Esophagus squamous epithelium (tissue), 4 donors: ENCODE data around the gene CA10.

Experiments
- POLR2A ChIP-seq, 4 donors: fragments of 450-650 bp; IDR thresholded peaks; one replicate each; pipeline ENCODE4 v1.6.1; 2017; ENCODE audit warnings: antibody characterized with exemption in 4 of 4, mild to moderate bottlenecking in 4 of 4, moderate library complexity in 3 of 4
- TF ChIP-seq, protein P1 (sequence below), 6 experiments: fragments of 450-650 bp in 4 of 6; fragments of 200-600 bp in 2 of 6; sonication (generic) in 2 of 6; IDR thresholded peaks; one replicate each; pipeline ENCODE4 v1.5.1; 2016 to 2019; ENCODE audit warnings: antibody characterized with exemption in 6 of 6, mild to moderate bottlenecking in 4 of 6, moderate library complexity in 4 of 6

DNA sequence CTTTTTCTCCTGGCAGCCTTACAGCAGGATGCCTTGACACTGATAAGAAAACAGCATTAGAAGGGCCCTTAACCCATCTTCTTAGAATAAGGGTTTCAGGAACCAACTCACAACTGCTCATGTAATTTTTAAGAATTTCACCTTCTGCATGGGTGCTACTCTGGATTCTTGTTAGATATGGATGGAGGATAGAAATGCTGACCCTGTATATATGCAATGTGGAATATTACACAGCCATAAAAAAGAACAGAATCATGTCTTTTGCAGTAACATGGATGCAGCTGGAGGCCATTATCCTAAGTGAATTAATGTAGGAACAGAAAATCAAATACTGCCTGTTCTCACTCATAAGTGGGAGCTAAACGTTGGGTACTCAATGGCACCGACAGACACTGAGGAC lies 423.5 kb downstream of the CA10 start:
- no peak for TF ChIP-seq POLR2A (IDR thresholded peaks at IDR 0.05)
- TF ChIP-seq, protein P1, sequence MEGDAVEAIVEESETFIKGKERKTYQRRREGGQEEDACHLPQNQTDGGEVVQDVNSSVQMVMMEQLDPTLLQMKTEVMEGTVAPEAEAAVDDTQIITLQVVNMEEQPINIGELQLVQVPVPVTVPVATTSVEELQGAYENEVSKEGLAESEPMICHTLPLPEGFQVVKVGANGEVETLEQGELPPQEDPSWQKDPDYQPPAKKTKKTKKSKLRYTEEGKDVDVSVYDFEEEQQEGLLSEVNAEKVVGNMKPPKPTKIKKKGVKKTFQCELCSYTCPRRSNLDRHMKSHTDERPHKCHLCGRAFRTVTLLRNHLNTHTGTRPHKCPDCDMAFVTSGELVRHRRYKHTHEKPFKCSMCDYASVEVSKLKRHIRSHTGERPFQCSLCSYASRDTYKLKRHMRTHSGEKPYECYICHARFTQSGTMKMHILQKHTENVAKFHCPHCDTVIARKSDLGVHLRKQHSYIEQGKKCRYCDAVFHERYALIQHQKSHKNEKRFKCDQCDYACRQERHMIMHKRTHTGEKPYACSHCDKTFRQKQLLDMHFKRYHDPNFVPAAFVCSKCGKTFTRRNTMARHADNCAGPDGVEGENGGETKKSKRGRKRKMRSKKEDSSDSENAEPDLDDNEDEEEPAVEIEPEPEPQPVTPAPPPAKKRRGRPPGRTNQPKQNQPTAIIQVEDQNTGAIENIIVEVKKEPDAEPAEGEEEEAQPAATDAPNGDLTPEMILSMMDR (IDR thresholded peaks at IDR 0.05): no peak
